22Rv1 (cell line): ENCODE data around the gene NFIL3.

Source experiments
- CTCF ChIP-seq: fragments of 450-650 bp; IDR thresholded peaks from 2 replicates; pipeline ENCODE4 v1.5.1; 2017; ENCODE audit warnings: mild to moderate bottlenecking
- ZFX ChIP-seq: fragments of 450-650 bp; IDR thresholded peaks from 2 replicates; pipeline ENCODE4 v1.6.1; 2017; ENCODE audit warnings: antibody characterized with exemption, borderline replicate concordance

- no peak for TF ChIP-seq CTCF
- TF ChIP-seq ZFX = no peak
These were observed 64.5 kb downstream of the NFIL3 start for GRCh38 chr9:91359083-91359482.
